NCI-H1930 (cell line): ENCODE results near the gene SMIM14.
"Not testable (repeated sequence)": the region's sequence is repeated elsewhere in the genome, so short reads cannot be mapped to it uniquely, and the experiment has no call there.

ENCODE experiments used
- DNase-seq, 2 experiments: peaks; one replicate each; lab custom pipeline; 2025; lab: John Stamatoyannopoulos, UW

SMIM14 gene

DNA sequence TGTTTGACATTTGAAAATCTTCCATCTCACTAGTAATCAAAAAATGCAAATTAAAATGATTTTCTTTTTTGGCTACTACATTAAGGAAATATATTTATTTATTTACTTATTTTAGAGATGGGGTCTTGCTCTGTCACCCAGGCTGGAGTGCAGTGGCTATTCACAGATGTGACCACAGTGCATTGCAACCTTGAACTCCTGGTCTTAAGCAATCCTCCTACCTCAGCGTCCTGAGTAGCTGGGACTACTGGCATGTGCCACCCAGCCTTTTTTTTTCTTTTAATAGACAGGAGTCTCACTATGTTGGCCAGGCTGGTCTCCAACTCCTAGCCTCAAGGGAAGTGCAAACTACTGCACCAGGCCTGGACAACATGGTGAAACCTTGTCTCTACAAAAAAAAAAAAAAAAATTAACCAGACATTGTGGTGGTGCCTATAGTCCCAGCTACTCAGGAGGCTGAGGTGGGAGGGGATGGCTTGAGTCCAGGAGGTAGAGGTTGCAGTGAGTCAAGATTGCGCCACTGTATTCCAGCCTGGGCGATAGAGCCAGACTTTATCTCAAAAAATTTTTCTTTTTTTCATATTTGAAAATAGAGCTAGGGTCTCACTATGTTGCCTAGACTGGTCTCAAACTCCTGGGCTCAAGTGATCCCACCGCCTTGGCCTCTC is 4.4 kb upstream of the SMIM14 start:
- DNase-seq: no peak

DNA sequence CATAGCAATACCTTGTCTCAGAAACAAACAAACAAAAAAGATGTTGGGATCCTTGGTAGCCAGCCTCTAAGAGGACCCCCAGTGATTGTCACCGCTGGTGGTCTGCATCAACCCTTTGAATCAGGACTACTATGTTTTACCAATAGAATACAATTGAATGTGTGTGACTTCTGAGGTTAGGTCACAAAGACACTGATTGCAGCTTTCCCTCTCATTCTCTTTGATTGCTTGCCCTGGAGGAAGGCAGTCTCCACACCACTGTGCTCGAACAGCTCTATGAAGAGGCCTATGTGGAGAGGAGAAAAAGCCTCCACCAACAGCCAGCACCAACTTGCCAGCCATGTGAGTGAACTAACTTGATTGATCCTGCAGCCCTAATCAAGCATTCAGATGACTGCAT is 2.8 kb upstream of the SMIM14 start:
- DNase-seq: no peak

DNA sequence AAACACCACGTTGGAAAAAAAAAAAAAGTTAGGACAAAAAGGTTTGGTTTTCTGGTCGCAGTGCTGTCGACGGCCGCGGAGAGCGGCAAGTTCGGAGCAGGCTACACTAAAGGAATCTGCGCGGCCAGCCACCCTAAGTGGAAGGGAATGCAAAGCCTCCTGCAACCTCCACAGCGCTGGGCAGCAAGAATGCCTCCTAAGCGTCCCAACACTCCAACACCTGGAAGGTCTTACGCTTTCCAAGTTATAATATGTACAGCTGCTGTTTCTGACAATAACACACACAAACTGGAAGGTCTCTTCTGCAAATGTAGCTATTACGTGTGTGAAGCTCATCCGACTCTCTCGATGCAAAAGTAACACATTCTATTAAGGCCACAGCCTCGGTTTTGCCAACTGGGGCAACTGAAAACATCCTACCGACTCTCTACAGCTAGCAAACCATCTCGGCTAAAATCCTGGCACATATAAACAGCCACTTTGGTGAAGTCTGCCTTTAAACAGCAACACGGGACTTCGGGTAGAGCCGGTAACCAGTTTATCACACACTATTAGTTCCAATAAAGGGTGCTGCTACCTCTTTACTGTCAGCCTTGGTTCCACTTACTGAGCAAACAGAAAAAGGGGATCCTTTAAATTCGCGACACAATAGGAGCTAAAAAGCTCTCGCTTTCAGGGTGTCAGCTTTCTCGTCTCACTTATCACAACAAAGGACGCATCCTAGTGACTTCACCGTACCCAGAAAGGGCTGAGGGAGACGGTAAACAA is 895 bp downstream of the SMIM14 start:
- DNase-seq: no peak

DNA sequence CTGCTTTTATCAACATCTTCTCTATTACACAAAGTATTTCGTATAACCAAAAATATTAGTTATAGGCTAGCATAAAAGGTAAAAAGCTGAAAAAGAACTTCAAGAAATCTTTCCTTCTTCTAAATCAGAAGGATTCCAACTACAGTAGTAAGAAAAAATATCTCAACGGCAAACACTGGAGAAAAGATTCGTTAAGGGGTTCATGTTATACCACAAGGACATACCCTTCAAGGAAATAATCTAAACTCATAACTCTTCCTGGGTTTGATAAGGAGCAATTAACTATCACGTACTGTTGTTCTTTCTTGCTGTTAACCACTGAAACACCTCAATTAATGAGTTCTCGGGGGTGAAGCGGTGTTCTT is 1.5 kb downstream of the SMIM14 start:
- DNase-seq: no peak

DNA sequence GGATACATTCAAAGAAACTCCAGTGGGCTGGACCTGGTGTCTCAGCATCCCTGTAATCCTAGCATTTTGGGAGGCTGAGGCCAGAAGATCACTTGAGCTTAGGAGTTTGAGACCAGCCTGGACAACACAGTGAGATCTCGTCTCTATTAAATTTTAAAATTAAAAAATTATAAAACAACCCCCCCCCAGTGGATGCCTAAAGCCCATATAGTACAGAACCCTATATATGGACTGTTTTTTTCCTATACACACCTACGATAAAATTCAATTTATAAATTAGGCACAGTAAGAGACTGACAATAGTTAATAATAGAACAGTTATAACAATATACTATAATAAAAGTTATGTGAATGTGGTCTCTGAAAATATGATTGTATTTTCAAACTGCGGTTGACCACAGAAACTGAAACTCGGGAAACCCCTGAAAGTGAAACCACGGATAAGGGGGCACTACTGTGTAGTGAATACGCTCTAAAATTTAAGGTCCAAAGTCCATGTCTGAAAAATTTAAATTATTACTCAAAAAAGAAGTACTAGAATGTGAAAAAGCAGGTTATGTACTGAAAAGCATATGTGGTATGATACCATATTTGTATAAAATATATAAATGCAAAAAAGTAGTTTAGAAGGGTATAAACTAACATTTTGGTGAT is 2.0 kb downstream of the SMIM14 start:
- no peak for DNase-seq

DNA sequence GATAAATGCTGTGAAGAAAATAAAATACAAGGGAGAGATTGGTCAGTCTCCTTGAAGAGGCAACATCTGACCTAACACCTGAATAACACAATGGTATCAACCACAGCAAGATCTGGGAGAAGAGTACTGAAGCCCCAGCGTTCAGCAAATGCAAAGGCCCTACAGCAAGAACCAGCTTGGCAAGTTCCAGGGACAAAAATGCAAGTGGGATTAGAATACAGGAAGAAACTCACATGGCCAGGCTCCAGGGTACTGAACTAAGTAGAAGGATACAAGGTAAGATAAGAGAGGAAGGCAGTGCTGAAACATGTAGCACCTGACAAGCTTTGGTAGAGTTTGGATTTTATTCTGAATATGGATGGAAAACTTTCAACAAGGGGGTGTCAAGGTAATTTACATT is 3.6 kb downstream of the SMIM14 start:
- DNase-seq: no peak

DNA sequence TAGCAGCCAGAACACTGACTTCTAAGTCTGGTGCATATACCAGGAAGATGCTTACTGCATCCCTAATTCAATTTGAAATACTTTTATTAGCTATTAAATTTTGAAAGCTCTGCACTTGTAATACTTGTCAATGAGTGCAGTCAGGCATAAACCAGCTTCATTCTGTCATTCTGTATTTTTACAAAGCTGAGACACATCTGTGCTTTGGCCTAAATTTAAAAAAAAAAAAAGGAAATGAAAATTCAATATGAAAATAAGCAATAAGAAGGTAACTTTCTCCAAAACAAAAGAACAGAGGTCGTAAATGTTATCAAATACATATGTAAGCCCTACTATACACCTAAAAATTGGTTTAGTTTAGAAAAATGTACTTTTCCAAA is 7.0 kb downstream of the SMIM14 start:
- no peak for DNase-seq

DNA sequence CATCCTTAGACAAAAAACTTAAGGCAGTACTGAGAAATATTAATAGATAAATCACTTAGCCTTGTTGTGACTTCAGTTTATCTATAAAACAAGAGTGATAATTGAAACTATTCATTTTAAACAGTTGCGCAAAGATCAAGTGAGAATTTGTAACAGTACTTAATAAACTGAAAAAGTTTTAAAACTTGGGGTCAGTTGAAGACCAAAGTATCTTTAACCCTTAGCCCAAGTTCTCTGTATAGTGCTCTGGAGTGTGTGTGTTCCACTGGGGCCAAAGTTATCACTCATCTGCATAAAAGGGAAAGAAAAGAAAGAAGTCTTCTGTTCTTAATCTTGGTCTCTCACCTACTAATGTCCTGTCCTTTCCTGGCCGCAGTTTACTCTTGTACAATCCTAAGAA is 11.3 kb downstream of the SMIM14 start:
- DNase-seq: no peak

DNA sequence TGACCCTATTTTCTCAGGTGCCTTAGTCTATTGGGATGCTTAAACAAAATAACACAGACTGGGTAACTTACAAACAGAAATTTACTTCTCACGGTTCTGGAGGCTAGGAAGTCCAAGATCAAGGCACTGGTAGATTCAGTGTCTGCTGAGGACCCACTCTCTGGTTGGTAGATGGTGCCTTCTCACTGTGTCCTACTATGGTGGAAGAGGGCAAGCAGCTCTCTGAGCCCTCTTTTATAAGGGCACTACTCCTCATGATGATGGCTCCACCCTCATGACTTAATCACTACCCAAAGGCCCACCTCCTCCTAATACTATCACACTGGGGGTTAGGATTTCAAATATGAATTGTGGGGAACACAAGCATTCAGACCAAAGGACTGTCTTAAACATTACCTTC is 11.8 kb downstream of the SMIM14 start:
- no peak for DNase-seq

DNA sequence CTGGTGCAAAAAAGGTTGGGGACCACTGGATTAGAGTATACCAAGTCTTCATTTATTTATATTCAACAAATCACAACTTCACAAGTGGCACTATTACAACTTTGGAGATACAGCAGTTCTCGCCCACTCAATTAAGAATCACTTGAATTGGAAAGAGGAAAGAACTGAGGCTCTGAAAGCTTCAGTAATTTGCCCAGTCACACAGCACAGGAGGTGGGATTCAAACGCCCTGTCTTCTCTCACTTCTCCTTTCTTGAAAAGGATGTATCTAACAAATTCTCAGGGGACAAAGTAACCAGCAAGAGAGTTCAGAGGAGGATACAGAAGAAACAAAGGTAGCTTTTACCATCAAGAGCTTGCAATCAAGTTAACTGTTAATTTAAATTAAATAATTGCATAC is 12.4 kb downstream of the SMIM14 start:
- DNase-seq: no peak

DNA sequence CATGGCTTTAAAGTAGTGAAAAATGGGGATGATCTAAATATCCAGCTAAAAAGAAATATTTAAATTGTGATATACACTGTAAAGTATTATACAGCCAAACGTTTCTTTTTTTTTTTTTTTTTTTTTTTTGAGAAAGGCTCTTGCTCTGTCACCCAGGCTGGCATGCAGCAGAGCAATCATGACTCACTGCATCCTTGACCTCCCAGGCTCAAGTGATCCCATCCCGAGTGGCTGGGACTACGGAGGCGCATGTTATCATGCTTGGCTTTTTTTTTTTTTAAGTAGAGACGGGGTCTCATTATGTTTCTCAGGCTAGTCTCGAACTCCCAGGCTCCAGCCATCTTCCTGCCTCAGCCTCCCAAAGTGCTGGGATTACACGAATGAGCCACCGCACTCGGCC is 17.1 kb downstream of the SMIM14 start:
- no peak for DNase-seq

DNA sequence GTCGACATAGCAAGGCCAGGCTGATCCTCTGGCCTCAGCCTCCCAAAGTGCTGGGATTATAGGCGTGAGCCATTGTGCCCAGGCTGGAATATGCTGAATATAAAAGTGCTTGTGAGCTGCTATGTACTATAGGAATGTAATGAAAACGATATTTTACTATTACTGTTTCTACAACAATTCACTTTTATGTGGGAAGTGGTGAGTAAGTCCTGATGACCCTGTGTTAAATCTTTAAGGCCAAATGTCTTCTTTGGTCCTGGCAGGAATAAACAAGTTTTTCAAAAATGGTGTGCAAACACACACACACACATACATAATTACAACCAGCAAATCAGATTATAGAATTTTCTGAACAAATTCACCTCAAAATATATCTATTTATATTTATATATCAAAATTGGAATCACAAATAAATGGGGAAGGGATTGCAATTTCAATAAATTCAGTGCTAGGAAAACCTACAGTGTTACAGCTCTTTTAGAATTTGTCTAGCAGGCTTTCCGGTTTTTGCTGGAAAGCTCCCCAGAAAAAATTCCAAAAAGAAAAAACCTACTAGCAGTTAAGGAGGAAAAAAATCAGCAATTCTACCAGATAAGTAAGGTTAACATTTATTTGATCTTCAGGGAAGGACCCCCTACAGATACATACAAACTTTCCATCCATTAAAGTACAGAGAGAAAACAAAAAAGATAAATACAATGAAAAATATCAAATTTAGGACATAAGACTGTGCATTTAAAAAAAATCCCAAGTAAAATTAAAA is 17.9 kb downstream of the SMIM14 start:
- DNase-seq: no peak

DNA sequence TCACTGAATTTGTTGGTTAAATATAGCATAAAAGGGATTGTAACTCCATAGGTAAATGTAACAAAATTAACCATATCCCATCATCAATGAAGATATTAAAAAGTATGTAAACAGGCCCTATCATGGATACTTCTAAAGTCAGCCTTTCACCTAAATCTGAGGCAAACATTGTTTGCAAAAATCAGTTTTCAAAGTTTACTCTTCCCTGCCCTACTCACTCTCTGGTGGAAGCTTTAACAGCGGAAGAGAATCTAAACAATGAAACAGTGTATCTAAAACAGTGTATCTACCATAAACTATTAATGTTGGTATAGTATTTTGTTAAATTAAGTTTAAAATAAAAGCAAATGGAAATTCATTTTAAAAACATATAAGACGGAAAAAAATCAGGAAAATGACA is 21.1 kb downstream of the SMIM14 start:
- DNase-seq: no peak

DNA sequence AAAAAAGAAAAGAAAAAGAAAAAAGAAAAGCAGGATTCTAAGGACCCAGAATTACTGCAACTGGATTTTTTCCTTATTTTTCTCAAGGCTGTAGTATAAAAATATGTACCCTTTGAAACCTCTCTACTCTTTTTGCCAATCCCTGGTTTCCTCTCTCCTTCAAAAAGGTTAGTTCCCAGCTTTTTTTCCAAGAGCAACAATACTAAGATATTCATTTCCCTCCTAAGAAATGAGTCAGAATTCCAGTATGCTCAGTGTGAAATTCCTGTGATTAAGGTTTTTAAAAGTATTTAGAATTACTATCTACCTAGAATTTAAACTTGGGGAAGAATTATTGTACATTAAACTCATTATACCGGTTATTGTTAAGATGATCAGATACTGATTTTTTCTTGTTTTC is 22.0 kb downstream of the SMIM14 start:
- DNase-seq: no peak

DNA sequence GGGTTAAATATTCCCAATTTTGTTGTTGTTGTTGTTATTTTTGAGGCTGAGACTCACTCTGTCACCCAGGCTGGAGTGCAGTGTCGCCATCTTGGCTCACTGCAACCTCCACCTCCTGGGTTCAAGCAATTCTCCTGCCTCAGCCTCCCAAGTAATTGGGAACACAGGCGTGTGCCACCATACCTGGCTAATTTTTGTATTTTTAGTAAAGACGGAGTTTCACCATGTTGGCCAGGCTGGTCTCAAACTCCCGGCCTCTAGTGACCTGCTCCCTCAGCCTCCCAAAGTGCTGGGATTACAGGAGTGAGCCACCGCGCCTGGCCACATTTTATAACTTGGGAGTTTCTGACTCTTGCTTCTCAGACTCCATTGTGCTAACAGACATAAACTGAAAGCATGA is 22.6 kb downstream of the SMIM14 start:
- DNase-seq: not testable (repeated sequence)

DNA sequence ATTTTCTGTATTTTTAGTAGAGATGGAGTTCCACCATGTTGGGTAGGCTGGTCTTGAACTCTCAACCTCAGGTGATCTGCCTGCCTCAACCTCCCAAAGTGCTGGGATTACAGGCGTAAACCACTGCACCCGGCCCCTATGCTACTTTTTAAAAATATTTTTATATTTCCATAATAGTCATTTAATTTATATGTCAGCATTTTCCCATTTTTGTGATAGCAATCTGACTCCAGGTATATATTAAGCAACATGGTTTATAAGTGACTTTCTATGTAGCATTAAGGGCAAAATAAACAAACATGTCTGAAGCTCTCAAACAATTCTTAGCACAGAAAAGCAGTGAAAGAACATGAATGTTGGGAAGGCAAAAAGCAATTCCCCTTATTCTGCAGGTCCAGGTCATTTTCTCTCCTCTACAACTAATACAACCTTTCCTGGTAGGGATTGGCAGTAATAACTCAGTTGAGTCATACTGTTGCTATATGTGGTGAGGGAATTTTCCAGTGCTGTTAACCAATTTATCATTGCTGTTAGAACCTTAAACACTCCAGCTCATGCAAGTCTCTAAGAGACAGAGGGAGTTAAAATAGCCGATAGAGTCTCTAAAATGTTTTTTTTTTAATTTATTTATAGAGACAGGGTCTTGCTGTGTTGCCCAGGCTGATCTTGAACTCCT is 24.0 kb downstream of the SMIM14 start:
- DNase-seq: no peak

DNA sequence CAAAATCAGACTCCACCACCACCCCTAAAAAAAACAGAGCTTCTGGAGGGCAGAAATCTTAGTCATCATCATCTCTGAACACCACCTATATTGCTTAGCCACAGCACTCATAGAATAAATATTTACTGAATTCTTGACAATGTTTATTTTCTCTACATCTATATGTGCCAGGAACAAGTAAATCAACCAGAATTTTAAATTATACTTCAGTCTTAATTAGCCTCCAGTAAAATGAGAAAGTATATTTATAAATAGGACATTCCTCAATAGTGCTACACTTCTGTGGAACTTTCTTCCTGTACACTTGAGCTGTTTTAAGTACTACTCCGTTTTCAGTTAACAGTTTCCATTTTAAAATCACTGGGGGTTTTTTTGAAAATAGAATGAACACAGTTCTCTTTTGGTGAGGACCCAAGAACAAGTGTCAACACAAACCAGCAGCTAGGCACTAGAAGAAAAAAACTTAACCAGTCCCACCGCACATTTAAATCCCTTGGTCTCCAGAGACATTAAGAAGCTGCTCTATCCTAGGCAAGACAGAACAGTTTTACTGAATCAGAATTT is 25.5 kb downstream of the SMIM14 start:
- DNase-seq: no peak

DNA sequence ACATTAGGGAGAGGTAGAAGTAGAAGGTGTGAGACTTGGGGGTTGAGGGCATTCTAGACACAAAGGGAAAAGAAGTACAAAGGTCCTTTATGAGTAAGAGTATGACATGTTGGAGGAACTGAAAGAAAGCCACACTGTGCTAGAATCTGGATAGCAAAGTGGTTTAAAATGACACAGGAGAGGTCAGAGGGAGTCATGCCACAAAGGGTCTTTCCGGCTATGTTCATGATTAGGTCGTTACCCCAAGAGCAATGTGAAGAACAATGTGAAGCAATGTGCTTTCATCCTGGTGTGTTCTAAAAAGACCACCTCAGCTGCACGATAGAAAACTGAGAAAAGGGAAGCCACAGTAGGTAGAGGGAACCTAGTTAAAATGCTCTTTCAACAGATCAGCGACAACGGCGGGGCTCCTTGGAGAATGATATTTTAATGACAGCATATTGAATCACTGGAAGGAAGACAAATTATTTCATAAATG is 29.2 kb downstream of the SMIM14 start:
- no peak for DNase-seq

DNA sequence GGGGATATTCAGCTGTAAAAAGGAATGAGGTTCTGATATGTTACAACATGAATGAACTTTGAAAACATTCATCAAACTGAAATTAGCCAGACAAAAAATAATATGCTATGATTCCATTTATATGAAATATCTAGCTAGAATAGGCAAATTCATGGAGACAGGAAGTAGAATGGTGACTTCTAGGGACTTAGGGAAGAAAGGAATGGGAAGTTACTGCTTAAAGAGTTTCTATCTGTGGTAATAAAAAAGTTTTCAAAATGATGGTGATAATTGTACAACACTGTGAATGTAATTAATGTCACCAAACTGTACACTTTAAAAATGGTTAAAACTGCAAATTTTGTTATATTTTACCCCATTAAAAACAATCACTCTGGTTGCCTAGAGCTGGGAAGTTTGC is 30.2 kb downstream of the SMIM14 start:
- no peak for DNase-seq

DNA sequence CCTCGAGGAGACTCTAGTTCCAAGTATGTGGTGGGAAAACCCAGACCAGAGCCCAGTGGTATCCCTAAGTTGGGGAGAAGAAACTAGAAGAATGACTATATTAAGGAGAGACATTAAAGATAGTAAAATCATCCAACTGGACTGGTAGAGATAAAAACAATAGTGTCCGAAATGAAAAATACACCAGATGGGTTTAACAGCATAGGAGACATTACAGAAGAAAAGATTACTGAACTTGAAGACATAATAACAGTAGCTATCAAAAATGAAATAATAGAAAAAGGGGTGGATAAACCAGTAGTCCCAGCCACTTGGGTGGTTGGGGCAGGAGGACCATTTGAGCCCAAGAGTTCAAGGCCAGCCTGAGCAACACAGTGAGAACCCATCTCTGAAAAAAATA is 31.9 kb downstream of the SMIM14 start:
- no peak for DNase-seq

DNA sequence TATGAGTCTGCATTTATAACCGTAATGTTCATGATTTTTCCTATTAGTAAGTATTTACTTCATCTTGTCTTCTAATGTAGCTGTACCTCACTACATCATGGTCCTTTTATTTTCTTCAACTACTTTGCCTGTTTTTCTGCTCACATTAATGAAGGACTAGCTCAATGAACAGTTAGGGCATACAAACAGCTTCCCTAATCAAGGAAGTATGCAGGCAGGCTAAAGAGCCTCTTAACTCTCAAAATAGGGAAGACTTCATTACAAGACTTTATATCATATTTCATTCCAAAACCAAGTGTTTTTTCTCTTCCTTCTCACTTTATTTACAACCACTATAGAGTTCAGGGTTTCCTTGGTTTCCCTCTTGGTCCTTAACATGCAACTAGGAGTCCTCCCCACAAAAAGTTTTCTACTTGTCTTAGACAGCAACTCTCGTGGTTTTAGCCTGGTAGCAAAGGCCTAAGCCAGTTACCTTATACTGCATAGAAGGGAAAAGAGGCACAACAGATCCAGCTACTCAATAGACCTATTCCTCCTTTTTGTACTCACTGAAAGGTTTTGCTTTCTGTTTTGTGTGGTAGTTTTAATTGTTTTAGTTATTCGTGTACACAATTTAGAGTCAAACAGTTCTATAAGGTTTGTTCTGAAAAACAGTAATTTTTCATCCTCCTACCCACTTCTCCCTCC is 40.8 kb downstream of the SMIM14 start:
- no peak for DNase-seq
